ENCODE data around the gene NTSR1.

GRCh38 chr20:62770111-62770910, 61.7 kb downstream of the NTSR1 start:
- TF ChIP-seq SUZ12 (IDR thresholded peaks at IDR 0.05; ENCODE audit: extremely low read depth, insufficient read depth, insufficient read length) (no peak), YY1 (IDR thresholded peaks at IDR 0.05; ENCODE audit: insufficient read depth, insufficient read length) (no peak)

All from NT2/D1 (cell line).